Measurements from ENCODE around the gene ZNF331.

ZNF331 gene

DNA sequence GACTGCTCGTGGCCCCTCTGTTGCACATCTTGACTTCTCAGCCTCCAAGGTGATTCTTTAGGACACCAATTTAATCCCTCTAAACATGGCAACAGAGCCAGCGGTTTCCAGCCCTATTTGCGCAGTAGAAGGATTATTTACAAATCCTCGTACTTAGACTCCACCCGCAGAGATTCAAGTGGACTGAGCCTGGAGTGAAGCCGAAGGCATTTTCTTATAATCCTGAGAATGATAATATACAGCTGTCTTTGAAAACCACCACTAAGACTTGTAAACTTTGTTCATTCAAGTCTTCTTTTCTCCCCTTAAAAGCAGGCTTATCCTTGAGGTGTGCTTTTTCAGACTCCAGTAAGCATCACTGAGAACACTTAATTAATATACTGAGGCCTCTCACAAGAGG is 89.0 kb downstream of the ZNF331 start:
- DNase-seq (ENCODE audit: low read depth in 3 of 3, low spot score in 1 of 3) = no peak
